HG02623 (cell line): ENCODE results near the gene DNAH8.

Experiments used
- ATAC-seq: cut with Tn5 transposase; IDR thresholded peaks from one replicate; pipeline ENCODE4 v1.9.1; 2021; ENCODE audit warnings: moderate library complexity; ENCODE audit not compliant: unreplicated experiment

DNAH8 gene

DNA sequence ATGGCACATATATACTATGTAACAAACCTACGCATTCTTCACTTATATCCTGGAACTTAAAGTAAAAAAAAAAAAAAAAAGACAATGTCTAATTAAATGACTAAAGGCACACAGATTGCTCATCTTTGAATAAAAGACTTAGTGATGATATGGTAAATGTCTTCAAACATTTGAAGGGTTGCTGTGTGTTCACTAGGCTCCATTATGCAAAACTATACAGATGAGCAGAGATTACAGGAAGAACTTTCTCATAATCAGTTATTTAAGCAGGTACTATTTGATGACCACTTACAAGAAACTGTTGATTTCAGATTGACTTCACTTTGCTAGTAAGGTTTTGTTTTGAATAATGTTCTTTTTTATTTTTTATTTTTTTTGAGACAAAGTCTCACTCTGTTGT, 34.4 kb downstream of the DNAH8 start:
- ATAC-seq: no peak

DNA sequence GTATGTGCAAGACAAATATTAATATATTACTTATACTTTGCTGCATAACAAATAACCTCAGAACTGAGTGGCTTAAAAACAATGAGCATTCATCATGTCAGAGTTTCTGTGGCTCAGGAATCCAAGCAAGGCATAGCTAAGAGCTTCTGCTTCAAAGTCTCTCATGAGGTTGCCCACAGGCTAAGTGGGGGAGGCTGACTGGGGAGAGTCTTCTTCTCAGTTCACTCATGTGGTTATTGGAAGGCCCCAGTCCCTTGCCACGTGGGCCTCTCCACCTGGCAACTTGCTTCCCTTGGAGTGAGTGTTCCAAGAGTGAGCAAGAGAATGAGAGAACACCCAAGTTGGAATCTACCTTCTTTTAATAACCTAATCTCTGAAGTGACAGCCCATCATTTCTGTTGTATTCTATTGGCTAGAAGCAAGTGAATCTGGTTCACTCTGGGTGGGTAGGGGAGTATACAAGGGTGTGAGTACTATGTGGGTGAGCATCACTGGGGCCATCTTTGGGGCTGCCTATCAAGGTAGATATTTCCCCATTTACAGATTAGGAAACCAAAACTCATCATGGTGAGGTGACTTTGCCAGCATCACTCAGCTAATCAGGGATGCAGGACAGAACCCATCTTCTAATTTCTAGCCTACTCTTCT, 36.0 kb downstream of the DNAH8 start:
- no peak for ATAC-seq

DNA sequence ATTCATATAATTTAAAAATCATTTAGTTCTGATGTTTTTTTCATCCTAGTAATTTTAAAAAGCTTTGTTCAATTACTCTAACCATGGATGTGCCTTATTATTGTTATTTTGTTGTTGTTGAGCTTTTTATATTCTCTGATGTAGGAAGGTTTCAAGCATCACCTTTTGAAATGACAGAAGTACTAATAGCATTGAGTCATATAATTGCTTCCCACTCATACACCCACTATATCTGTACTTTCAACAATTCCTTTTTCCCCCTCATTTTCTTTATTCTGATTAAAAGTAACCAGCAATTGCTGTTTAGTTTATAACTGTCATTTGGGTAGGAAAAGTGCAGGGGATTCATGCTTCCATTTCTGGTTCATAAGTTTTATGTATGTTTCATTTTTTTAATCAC, 38.6 kb downstream of the DNAH8 start:
- no peak for ATAC-seq

DNA sequence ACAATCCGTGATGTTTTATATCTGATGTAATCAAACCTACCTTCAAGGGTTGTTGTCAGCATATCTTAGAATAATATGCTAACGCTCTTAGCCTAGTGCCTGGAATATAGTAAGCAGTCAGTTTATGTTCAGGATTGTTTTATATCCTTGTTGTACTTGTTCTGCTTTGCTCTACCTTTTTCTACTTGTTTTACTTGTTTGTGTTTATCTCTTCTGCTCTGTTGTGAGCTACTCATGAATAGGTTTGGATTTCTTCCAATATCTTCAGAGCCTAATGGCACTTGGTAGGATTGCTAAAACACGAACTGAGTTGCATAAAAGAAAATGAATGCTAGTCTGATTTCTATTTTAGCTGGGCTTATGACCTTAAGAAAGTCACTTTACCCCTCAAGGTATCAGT, 40.1 kb downstream of the DNAH8 start:
- no peak for ATAC-seq

DNA sequence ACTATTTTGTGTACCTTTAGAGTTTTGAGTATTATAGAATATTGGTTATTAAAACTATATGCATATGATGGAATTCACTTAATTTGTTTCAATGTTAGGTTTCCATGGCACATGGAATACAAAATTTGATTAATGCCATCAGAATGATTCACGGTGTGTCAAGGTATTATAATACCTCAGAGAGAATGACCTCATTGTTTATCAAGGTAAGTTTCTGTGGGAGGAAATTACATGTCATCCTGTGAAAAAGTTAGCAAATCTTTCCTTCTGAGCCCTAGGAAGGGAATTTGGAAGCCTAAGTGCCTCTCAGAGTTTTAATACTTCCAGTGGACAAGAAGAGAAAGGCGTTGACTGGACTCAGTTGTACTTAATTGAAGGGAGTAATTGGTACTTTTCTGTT, 40.8 kb downstream of the DNAH8 start:
- ATAC-seq: no peak

DNA sequence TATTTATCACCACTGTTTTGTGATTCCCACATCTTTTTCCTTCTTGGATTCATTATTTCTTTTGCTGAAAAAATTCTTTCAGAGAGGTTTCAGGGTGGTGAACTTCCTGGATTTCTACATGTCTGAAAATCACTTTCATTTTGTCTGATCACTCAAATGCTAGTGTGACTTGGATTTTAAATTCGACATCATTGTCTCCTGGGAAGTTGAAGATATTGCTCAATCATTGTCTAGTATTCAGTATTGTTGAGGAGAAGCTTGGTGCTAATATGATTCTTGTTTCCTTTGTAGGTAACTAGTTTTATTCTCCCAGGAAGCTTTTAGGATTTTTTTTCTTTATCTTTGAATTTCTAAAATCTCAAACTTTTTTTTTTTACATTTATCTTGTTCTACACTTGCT, 45.0 kb downstream of the DNAH8 start:
- ATAC-seq: no peak

DNA sequence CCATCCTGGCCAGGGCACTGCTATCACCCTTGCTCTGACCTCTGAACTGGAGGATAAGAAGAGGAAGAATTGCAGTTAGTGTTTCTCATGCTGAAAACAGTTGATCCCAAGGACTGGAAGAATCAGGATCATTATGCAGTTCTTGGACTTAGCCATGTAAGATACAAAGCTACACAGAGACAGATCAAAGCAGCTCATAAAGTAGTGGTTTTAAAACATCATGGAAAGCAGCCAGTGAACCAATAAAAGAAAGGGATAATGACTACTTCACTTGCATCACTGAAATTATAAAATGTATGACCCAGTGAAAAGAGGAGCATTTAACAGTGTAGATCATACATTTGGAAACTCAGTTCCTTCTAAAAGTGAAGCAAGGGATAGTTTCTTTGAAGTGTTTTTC, 47.7 kb downstream of the DNAH8 start:
- no peak for ATAC-seq

DNA sequence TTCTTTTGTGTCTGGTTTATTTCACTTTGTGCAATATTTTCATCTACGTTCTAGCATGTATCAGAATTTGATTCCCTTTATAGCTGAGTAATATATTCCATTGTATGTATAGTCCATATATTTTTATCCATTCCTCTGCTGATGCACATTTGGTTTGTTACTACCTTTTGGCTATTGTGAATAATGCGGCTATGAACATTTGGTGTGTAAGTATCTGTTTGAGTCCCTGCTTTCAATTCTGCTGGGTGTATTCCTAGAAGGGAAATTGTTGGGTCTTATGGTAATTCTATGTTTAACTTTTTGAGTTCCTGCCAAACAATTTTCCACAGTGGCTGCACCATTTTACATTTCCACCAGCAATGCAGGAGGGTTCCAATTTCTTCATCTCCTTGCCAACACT, 52.4 kb downstream of the DNAH8 start:
- ATAC-seq: no peak

DNA sequence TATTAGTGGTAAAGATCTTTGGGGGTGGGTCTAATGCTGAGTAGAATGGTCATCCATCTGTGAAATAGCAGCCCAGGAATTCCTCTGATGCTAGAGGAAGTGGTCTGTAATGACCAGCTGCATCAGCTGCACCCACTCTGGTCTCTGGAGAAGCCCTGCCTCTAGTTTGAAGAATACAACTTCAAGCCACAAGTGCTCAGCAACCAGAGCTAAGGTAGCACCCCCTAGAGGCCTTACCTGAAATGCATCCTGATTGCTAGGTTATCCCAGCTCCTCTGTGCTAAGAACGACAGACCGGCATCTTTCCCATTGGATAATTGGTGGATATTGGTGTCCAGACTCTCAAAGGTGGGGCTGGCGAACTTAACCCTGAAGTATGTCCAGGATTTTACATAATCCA, 58.2 kb downstream of the DNAH8 start:
- ATAC-seq: no peak

DNA sequence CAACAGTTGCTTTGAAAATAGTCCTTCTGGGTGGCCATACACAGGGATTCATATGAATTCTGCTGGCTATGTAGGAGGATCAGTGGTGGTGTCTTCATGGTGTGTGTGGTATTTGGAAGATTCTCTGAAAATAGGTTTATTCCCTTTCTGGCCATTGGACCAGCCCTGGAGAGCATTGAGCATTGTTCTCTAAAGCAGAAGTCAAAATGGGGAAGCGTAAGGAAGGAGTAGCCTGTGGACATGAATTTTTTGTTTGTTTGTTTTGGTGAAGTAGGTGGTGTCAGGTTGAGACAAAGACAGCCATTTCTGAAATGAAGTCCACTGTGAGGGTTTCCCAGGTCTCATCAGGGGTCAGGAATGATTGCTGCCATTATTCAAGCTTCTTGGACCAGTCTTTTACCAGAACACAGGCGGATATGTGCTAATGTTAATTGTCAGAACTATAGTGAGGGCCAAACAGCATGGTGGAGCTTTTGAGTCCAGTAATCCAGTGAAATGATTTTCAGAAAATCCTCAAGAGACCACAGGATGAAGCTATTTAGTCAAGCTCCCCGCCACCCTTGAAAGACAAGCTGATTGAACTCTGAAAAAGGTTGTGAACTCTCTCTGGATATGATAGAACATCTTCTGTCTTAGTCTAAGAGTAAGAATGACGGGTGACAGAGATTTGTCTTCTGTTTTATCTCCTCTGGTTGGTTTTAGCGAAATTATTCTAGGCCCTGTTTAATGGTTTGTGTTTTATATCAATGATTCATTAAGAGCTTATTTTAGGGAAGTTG, 60.0 kb downstream of the DNAH8 start:
- no peak for ATAC-seq

DNA sequence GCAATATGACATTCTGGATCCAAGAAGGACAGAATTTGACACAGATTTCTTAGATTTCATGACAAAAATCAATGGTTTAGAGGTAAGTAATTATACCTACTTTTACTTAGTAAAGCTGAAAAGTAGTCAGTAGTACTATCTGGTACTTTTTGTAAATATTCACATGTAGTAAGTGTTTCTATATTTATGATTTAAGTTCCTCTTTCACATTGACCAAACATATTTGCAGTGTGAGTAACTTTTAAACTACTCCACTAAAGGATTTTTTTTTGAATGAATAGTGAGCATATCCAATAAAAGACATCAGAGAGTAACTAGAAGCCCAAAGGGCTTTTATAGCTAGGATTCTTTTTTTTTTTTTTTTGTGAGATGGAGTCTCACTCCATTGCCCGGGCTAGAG, 60.8 kb downstream of the DNAH8 start:
- ATAC-seq: no peak

DNA sequence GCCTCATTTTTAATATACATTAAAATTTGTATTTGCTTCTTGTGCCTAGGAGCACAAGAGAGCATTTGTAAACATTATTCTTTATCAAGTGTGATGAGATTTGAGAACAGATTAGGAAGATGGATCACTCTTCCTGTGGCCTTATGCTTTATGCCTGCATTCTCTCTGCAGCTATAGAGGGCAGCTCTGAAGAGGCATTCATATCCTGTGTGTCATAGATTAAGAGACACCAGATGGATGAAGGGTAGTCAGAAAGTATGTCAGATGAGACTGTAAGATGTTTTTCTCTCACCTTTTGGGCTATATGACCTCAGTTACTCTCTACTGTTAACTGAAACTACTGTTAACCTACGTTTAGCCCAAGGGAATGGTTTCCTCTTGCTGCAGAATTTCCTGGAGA, 61.4 kb downstream of the DNAH8 start:
- ATAC-seq: no peak

DNA sequence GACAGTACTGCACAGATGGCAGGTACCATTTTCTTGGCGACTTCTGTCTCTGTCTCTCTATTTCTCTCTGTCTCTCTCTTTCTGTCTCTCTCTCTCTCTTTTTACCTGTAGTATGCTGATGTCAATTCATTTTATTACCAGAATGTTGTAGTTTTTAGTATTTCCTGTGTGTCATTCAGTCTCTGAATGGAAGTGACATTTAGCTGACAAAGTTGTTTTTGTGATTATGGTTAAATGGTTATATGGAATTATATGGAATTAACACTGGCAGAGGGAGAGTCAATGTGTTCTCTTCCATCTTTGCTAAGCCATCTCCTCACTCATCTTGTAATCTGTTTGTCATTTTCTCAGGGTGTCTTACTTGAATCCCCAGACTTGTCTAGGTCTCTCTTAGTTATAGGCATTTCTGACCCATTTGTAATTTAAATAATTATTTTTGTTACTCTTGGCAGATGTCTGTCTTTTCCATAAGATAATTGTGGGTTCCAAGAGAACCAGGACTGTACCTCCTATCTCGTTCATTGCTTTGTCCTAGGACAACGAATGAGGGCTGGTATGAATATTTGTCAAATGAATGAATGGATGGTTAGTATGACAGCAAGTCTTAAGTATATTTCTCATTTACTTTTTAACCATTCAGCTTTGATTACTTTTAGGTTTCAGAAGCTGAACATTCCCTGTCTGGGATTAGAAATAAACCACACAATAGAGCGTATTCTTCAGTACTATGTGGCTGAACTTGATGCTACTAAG, 64.4 kb downstream of the DNAH8 start:
- ATAC-seq: no peak

DNA sequence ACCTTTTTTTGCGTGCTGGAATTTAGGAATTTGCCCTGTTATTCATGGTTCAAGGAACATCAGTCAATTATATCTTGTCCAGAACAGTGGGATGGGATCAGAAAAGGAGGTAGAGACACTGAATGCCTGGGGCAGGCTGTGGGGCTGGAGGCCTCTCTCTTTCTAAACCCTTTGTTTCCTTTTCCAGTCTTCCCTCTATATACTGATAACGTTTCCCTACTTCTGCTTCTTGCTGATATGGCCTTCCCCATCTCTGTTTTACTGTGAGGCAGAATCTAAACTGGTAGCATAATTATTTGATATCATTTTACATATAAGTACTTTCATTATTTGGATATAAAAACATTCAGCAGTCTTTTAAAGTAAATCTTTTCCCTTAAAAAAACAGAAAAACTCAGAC, 67.5 kb downstream of the DNAH8 start:
- no peak for ATAC-seq

DNA sequence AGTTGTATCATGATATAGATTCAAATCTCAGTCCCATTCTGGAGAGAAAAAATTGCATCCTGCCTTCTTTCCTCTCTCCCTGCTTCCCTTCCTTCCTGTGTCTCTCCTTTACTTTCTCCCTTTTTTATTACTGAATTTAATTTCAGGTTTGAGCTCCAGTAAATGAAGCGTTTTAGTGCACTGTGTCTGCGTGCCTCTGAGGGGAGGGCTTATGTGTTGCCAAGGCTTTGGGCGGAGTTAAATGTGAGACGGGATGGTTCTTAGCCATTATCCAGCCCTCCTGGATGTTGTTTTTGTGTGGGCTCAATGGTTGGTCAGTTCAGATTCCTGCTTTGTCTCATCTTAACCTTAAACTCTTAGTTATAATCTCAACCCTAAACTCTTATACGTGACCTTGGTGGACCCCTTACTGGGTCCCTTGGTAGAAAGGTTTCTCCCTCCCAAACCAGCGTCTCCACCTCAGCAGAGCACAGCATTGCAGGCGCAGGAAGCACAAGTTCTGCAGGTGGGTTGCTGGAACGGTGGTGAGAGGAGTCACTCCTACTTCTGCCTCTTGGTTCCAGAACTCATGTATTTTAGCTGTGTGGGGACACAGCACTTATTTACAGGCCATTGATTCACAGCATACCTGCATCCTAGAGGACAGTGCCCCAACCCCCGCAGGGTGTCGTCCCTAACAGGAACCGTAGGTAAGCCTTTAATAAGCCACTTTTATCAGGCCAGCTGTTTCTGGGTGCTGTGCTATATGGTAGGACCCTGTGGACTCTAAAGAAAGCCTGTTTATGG, 68.5 kb downstream of the DNAH8 start:
- no peak for ATAC-seq

DNA sequence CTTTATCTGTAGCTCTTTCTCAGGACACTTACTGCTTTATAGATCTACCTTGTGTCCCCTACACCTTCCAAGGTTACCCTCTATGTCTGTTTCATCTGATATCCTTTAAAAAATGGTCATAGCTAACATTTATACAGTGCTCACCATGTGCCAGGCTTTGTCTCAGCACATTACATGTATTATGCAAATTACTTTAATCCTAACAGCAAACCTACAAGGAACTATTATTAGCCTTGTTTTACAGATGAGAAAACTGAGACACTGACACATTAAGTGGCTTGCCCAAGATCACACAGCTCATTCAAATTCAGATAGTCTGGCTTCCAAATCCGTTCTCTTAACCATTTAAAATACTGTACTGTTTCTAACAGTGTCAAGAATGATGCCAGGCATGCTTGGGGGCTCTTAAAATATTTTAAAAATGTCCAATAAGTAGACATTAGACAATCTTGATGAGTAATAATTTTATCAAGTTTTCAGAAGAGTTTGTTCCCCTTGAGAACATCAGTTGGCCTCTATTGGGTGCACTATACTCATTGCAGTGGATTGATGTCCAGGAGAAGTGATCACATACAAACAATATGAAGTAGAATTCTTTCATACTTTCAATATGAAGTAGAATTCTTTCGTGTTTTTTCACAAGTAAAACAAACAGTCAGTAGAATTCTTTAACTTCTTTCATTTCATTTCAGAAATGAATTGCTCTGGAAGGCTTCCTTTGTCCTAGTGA, 69.6 kb downstream of the DNAH8 start:
- ATAC-seq: no peak

DNA sequence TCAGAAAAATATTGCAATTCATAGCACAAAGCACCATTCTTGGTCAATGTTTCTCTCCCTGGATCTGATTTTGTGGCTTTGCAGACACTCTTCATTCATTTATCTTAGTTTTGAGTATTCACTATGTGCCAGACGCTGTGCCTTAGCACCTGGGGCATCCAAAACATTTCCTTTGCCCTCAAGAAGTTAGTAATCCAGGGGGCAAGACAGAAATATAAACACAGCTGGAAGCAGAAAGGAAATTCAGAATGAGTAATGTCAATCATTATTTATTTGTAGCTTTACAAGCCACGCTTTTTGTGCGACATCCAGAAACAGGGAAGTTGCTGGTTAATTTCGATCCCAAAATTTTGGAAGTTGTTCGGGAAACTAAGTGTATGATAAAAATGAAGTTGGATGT, 71.4 kb downstream of the DNAH8 start:
- no peak for ATAC-seq

DNA sequence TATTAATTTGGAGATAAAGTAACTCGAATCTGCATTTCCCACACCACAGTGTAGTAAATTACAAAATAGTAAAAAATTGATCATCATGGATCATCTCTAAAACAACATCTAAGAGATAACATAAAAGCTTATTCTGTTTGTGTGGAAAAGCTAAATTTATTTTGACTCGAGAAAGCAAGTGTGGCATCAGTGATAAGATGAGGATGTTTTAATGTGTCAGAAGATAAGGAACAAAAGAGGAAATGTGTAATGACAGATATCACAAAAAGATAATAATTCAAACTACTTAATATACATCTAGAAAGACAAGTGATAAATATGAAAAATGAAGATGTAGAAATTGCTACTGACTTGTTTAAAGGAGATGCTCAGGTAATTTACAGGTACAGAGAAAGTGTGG, 74.1 kb downstream of the DNAH8 start:
- ATAC-seq: no peak

DNA sequence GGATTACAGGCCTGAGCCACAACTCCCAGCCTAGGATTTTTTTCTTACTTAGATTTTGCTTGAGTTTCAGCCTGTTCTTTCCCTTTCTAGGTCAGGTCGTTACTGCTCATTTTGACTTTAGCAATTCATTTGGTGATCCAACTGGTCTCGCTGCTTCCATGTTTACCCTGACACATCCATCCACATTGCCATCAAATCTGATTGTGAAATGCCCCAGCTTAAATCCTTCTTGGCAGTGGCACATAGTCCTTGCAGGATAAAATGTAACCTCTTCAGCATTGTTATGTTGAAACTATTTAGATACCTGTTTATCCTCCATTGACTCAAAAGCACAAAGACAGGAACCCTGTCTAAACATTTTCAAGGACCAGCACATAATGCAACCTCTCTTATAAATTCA, 77.2 kb downstream of the DNAH8 start:
- ATAC-seq: no peak

DNA sequence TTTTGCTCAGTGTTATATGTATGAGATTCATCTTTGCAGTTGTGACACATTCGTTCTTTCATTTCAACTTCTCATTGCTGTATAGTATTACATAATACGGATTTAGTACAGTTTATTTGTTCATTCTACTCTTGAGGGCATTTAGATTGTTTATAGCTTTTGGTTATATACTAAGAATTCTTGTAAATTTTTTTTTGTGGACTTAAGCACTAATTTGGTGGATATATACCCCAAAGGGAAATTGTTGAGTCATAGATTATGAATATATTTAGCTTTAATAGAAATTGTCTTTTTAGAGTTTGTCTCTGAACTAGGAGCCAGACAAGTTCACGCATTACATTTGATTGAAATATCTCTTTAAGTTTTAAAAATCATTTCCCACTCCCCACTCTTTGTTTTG, 79.6 kb downstream of the DNAH8 start:
- no peak for ATAC-seq

DNA sequence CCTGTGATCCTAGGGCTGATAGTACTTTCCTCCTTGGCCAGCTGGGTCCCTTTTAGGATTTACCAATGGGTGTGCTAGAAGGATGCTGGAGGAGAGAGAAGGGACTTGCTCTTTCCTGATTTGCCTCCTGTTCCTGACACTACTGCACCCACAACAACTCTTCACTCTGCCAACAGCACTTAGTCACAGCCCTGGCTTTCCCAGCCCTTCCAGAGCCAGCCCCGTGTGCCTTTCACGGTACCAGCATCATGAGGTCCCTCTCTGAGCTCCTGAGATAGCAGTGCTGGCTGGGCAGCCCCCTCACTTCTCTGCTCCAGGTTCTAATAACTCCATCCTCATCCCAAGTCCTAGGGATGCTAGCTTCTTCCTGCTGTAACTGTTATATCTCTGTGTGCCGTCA, 80.9 kb downstream of the DNAH8 start:
- ATAC-seq: no peak
